CD4-positive, alpha-beta T cell treated with Interleukin-2 at 100 ng/mL for 4 hours (primary cell): ENCODE data around the gene SNTA1.
"Not testable (repeated sequence)": the region's sequence is repeated elsewhere in the genome, so short reads cannot be mapped to it uniquely, and the experiment has no call there.

Experiments
- DNase-seq: peaks from one replicate; pipeline ENCODE4 v3.0.0-alpha.2; 2020; ENCODE audit warnings: low spot score

The SNTA1 gene

DNA sequence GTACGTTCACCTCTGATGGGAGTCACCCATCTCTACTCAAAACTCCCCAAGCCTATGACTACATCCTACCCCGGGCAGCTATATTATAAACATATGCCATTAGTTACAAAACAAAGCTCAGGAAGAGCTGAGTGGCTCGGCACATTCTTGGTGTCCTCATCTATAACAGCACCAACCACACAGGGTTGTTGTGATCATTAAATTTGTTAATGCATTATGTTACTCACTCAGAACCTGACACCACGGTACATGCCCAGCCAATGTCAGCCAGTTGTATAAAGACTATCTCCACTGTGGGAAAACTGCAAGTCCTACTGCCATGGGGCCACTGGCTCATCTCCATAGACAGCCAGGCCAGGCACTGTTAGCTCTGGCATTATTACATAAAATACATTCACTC, 50.0 kb downstream of the SNTA1 start:
- no peak for DNase-seq

DNA sequence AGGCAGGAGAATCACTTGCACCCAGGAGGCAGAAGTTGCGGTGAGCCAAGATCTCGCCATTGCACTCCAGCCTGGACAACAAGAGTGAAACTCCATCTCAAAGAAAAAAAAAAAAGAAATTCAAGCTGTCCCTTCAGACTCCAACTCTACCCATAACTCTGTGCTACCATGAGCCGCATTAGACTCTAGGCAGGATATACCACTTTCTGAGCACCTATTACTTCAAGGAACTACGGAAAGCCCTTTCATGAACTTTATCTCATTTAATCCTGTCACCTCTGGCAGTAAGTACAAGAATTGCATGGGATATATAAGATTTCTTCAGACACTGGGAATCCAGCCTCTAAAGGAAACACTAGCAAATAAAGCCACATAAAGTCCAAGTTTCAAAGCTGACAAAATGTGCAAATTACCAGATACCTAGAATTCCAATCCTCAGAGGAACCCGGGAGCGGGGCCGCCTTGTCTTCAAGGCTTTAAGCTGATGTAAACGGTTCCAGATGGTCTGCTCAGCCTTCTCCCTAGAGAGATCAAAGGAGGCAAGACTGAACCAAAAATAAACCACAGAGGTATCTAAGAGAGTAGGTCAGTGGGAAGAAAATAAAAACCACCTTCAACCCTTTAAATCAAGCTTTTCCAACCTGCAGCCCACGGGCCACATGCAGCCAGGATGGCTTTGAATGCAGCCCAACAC, 51.7 kb downstream of the SNTA1 start:
- no peak for DNase-seq

DNA sequence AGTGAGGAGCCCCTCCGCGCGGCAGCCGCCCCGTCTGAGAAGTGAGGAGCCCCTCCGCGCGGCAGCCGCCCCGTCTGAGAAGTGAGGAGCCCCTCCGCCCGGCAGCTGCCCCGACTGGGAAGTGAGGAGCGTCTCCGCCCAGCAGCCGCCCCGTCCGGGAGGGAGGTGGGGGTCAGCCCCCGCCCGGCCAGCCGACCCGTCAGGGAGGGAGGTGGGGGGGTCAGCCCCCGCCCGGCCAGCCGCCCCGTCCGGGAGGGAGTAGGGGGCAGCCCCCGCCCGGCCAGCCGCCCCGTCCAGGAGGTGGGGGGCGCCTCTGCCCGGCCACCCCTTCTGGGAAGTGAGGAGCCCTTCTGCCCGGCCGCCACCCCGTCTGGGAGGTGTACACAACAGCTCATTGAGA, 54.2 kb downstream of the SNTA1 start:
- DNase-seq: not testable (repeated sequence)

DNA sequence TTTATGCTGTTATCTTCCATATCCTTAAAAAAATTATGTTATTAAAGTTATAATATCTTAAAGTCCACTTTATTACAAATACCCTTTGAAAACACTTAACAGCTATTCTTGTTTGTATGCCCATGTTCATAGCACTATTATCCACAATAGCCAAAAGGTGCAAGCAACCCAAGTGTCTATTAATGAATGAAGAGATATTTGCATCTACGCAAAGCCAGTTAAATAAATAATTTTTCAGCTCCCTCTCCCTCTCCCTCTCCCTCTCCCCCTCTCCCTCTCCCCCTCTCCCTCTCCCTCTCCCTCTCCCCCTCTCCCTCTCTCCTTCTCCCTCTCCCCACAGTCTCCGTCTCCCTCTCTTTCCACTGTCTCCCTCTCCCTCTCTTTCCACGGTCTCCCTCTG, 55.3 kb downstream of the SNTA1 start:
- no peak for DNase-seq

DNA sequence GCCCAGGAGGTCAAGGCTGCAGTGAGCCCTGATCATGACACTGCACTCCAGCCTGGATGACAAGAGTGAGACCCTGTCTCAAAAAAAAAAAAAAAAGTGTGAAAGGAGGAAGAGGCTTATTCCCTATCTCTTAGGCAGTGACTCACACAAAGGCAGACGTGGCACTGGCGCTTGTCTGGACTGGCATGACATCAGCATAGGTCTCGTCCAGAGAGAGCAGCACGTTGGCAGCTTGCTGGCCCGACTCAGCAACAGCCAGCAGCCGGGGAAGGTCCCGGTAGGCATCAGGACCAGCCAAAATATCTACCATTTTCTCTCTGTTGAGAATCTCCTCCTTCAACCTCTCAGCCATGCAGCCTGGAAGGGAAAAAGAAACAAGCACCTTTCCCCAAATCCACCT, 56.4 kb downstream of the SNTA1 start:
- no peak for DNase-seq

DNA sequence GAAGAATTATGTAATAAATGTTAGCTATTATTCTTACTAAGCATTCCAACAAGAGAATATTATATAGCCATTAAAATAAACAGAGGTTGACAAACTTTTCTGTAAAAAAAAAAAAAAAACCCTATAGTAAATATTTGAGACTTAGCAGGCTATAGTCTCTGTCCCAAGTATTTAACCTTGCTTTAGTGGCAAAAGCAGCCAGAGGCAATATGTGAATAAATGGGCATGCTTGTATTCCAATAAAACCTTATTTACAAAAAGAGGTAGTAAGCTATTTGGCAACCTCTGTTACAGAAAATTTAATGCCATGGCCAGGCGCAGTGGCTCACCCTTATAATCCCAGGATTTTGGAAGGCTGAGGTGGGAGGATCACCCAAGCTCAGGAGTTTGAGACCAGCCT, 56.9 kb downstream of the SNTA1 start:
- DNase-seq: no peak

DNA sequence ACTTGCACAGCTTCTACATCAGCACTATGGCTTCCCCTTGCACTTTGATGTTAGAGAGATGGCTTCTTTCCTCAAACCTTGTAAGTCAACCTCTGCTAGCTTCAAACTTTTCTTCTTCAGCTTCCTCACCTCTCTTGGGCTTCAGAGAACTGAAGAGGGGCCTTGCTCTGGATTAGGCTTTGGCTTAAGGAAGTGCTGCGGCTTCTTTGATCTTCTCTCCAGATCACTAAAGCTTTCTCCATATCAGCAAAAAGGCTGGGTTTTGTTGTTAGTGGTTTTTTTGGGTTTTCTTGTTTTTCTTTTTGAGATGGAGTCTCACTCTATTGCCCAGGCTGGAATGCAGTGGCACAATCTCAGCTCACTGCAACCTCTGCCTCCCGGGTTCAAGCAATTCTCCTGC, 66.2 kb downstream of the SNTA1 start:
- no peak for DNase-seq

DNA sequence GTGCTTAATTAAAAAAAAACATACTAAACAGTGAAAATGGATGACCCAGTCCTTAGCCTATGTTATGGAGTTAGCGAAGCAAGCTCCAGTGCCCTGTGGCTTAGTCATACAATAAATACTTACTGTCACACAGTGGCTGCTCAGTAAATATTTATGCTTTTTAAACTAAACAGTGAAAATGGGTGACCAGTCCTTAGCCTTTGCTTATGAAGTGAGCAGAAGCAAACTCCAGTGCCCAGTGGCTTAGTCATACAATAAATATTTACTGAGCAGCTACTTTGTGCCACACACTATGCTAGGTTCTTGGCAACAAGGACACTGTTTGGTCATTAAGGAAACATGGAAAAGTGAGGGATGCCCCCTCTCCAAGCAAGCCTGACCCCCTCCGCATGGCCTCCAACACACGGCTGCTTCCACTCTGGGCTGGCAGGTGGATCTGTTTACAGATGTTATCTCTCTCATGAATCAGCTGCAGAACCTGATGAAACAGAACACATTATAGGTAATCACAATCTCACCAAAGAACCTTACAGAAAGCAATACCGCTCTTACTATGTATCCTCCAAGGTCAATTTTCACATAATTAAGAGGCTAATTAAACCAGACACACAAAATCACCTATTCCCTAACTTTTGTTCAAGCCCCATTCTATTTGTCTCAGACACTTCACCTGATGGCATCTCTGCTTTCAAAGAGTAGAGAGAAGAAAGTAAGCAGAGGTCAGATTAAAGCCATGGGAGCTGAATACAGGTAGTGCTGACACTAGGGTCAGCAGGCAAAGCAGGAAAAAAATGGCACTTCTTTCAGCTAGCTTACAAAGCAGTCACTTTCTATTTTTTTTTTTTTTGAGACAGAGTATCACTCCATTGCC, 69.6 kb downstream of the SNTA1 start:
- no peak for DNase-seq

DNA sequence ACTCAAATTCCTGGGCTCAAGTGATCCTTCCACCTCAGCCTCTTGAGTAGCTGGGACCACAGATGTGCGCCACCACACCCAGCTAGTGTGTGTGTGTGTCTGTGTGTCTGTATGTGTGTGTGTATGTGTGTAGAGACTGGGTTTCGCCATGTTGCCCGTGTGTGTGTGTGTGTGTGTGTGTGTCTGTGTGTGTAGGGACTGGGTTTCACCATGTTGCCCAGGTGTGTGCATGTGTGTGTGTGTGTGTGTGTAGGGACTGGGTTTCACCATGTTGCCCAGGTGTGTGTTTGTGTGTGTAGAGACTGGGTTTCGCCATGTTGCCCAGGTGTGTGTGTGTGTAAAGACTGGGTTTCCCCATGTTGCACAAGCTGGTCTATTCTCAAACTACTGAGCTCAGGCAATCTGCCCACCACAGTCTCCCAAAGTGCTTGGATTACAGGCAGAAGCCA, 70.5 kb downstream of the SNTA1 start:
- DNase-seq: no peak

DNA sequence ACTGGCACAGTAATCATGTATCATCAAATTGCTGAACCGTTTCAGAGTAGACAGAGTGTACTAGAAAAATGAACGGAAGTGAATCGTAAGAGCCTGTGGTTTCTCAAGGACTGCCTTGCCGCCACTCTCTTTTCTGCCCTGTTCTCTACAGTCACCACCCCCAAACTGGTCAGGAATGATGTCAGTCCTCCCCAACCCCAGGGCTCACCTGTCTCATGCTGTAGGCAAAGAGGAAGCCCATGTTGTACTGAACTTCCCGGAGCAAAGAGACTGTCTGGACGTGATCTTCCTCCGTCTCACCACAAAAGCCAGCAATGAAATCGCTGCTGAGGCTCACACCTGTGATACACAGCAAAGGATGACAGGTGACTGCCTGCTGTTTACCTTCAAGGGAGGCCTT, 73.3 kb downstream of the SNTA1 start:
- DNase-seq: peak; percentile 88

DNA sequence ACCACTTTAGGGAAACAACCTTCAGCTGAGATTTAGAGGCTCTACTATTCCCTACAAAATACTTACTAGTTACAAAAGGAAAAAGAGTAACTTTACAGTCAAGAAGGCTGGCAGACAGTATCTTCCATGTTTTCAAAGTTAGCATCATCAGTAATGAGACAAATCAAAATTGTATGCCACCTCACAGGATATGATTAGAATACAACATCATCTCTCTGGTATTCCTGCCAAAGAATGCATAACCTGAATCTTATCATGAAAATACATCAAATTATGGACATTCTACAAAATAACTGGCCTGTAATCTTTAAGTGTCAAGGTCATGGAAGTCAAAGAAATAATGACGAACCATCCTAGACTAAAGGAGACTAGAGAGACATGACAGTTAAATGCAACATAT, 80.7 kb downstream of the SNTA1 start:
- DNase-seq: no peak

DNA sequence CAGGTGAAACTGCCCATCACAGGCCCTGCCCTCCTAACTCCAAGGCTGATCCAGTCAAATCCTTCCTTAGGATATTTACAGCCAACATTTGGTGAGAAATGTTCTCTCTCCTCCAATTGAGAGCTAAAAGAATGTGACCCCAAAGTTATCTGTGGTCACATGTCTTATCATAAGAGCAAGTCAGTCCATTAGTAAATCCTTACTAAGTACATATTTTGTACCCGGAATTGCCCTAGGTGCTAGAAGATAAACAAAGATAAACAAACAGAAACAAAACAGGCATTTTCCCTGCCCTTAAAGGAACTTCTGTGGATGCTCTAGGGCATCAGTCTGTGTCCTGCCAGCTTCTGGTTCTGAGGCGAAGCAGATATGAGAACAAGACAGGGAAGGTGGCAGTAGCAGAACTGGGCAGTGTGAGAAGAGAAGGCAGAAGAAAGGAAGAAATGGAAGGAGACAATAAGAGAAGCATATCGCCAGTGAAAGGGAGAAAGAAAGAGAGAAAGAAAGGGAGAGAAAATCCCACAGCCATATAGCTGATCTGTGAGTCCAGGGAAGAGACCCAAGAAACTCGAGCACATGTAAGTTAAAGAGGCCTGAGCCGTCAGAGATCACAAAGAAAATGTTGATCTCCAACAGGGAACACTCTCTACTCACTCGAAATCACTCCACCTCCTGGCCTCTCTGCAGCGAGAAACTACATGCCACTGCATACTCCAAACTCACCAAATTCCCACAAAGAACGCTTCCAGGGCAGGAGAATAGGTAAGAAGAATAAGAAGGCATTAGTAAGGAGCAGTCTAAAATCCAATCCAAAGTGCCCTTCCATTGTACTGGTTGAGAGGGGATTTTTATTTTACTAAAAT, 83.9 kb downstream of the SNTA1 start:
- no peak for DNase-seq
